NCI-H526 treated with DMSO at 0.1 percent for 48 hours (cell line): ENCODE data around the gene TGFBR1.

Experiments used
- DNase-seq: peaks from one replicate; lab custom pipeline; 2025; lab: John Stamatoyannopoulos, UW

The TGFBR1 gene

DNA sequence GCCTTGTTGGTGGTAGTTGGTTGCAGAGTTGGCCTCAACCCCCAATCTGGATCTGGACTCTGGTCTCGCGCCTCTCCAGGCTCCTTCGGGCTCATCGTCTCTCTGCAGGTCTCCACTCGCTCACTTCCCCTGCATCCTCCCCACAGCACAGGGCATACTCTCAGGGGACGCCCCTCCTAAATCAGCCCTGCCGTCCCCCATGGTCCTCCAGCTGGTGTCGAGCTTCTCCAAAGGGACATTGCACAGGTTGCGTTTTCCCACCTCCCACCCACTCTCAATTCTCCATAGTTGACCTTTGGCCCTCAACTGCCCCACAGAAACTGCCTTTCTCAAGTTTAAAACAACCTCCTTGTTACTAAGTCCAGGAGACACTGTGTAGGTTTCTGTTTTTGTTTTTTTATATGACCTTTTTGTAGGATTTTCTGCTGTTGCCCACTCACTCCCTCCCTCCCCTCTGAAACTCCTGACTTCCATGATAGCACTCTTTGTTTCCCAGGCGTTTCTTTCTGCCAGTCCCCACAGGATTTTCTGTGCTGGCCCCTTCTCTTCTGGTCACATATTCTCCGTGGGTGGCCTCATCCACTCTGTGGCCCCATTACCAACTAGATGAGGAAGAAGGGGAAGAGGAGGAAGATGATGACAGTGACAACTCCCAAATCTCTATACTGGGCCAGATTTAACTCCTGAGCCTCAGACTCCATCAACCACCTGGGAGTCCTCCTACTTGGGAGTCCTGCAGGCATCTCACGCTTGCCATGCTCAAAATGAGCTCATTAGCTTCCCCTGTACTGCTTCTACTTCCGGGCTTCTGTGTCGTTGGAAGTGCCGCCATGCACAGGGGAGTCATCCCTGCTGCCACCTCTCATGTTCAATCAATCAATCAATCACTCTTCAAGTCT lies 66.6 kb downstream of the TGFBR1 start:
- DNase-seq = no peak

DNA sequence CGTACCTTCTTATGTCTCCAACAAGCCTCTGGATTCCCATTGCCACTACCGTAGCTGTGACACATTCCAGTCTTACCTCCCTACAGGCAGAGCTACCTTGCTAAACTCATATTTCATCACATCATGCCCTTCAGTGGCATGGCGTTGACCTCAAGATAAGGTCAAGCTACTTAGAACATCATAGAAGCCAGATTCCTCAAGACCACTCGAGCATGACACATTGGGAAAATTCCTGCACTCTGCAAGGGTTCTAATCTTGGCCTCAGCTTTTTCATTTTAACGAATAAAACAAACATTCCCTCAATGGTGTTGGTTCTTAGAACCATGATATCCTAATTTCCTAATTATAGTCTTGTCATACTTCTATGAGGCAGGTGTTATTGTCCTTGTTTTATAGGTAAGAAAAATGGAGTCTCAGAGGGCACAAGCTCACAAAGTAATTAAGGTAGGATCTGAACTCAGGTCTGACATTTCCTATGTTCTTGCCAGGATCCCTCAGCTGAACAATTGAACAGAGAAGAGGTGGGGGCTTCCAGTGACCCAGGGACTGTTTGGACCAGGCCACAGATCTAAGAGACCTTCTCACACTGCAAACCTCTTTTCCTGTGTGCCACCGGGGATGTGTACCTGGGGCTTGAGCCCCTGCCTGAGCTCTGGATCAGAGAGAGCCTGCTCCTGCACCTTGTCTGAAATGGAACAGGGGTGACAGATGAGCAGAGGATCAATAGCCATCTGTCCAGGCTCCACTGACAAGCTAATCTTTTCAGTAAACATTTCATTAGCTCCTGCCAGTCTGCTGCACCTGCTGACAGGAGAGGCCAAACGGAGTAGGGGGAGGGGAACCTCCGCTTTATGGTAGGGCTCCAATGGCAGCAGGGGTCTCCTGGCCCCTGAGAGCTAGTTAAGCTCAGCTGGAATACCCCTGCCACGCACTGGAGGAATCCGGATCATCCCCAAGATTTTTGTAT lies 67.5 kb downstream of the TGFBR1 start:
- peak; percentile 48 for DNase-seq

DNA sequence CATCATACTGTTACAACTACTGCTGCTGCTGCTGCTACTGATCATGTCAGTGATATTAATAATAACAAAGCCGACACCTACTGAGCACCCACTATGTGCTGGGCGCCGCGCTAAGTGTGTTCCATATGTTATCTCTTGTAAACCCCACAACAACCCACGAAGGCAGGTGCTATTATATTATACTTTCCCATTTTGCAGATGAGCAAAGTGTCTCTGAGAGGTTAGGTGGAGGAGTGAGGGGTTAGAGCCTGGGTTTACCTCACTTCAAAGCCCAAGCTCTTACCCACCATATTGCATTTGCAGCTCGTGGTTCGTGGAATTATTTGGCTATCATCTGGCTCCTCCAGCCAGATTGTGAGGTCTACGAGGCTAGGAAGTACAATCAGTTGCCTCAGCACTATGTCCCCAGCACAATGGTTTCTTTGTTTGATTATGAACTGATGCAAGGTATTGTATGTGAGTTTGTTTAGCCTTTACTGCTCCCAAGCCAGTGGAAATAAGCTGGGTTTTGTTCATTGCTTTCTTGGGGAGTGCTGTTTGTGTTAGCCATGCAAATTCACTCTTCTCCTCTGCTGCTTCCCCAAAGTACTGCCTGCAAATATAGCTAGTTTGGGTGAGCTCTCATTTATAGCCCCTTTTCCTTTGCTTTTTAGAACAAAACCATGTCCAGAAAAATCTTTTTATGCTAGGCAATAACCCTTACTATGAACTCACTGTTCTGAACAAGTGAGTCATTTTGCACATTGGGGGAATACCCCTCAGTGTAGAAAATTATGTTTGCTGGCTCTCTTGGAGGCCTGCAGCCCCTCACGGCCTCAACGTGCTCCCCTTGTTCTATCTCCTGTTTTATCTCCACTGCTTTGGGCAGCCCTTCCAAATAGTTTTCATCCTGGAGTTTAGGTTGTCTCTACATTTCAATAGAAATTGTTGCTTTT lies 68.9 kb downstream of the TGFBR1 start:
- peak; percentile 93 for DNase-seq

DNA sequence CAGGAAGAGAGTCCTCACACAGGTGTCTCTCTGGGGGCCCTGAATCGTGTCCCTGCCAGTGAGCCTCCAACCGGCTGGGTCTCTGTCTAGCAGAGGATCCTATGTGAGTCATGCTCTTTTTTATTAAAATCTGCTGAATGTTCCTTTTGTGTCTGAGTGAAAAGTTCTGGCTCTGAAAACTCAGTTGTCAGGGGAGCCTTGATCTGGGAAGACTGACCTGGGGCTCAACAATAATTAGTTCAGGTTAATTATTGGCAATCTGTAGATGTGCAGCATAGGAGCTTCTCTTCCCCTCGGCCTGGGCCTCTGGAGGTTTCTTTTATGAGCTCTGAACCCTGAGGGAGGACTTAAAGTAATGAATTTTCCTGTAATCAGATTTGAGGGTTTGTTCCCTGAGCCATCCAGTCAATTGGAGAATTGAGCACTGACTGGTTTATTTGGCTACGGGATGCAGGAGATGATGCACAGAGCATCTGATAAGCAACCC lies 71.7 kb downstream of the TGFBR1 start:
- DNase-seq = no peak

DNA sequence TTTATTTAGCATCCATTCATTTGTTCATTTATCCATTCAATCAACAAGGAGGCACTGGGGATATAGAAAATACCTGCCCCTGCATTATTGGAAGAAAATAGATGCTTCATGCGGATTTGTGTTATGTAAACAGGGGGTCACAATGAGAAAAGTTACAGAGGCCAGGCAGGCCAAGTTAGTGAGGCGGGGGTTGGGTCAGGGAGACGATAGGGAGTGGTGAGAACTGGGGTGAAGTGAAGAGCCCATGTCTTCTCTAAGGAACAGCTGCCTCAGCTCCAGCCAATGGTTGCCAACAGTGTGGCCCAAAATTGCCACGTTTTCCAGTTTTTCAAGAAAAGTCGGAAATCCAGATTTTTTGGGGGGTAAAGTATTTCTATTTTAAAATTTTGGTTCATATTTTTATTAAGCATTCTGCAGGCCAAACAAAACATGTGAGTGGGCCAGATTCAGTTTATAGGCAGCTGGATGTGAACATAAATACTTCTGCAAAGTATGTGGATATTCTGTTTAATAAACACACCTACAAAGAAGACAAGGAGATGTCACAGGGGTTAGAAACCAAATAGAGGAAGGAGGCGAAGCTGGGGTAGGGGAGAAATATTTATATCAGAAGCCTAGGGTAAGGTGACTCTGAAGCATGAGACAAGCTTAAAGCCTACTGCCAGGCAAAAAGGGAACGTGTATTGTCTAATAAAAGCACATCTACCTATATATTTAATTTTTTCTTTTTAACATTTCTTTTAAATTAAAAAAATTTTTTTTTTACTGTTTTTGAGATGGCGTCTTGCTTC lies 72.9 kb downstream of the TGFBR1 start:
- DNase-seq = no peak

DNA sequence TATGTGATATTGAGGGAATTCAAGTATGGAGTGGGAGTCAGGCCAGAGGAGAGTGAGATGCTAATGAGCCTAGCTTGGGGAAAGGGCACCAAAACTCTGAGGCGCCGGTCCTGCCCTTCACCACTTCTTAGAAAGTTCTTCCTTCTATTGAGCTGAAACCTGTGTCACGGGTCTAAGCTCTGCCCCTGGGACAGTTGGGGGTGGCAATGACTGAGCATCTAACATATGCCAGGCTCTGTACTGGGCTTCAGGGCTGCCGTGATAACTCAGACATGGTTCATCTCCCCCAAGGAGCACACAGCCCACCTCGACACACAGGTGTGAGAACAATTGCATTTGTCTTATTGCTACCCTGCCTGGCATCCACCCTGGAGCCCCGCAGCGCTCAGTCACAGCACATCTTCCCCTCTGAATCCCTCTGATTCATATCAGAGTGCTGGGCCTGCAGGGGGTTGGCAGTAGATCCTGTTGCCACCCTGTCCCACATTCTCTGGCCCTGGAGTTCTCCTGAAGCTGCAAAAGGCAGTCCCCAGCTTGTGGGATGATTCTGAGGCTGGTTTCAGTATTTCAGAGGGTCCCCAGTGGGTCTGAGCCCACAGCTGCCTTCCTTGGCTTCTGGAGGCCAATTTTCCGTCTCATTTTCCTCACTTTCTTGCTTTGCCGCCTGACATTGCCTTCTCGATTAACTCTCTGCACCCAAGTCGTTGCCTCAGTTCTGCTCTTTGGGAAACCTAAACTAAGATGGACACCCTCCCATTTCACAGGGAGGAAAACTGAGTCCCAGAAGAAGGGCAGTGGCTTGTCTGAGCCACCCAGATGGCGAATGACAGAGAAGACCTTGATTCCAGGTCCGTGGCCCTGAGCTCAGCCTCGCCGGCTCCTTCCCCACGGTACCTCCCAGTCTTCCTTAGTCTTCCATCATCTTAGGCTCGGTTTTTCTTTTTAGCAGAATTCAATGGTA lies 74.3 kb downstream of the TGFBR1 start:
- no peak for DNase-seq

DNA sequence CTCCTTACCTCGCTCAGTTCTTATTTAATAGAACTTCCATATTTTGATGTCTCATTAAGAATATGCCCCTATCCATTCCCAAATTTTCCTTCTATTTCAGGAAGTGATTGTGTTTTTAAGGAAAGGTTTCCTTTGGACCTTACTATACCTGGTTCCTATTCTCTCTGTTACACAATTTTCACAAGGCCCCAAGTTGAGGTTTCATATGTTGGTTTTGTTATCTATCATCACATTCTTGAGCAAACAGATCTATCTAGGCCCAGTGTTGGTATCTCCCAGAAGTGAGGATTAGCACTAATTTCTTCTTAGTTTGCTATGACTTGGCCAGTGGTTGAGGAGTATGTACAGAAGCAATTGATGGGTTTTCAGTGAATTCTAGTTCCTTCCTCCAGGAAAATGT lies 75.3 kb downstream of the TGFBR1 start:
- DNase-seq = no peak

DNA sequence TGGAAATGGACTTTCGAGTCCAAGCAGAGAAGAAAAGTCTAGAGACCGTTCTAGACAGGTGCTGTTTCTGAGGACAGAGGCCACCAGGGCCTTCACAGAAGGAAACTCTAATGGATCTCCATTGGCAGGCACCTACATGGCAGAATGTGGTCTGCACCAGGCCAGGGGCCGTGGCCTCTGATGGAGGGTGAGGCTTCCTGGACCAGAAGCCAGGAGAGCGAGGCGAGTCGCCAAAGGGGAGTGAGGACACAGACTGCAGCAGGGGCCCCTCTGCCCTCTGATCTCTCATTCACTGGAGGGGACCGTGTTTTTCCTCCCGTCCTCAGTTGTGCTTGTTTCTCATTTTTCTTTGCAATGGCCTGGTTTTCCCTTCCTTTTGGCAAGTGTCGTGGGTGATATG lies 75.7 kb downstream of the TGFBR1 start:
- no peak for DNase-seq

DNA sequence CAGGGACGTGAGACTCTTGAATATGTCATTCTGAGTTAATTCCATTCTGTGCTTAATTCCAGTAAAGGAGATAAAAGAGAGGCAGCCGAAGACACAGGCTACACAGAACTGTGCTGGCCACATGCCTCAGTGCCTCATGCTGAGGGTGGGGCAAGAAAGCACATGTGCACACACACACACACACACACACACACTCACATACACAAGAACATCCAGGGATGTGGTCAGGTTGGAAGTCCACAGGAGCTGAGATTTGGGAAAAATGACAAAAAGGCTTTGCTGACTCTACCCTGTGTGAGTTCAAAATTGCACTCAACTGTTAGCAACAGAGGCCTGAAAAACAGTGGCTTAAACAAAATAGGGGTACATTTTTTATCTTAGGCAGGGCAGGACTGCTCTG lies 76.3 kb downstream of the TGFBR1 start:
- DNase-seq = no peak

DNA sequence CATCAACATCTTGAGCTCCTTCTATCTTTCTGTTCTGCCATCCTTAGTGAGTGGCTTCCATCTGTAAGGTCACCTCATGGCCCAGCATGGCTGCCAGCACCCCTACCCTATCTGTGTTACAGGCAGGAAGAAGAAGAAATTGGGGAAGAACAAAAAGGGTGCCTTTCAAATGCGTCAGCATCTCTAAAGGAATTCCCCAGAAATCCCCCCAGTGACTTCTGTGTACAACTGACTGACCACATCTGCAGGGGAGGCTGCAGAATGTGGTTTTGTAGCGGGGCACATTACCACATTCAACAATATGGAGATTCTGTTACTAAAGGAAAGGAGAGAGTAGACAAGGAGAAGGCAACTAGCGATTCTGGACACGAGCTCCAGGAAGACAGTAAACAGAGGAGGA lies 76.7 kb downstream of the TGFBR1 start:
- no peak for DNase-seq

DNA sequence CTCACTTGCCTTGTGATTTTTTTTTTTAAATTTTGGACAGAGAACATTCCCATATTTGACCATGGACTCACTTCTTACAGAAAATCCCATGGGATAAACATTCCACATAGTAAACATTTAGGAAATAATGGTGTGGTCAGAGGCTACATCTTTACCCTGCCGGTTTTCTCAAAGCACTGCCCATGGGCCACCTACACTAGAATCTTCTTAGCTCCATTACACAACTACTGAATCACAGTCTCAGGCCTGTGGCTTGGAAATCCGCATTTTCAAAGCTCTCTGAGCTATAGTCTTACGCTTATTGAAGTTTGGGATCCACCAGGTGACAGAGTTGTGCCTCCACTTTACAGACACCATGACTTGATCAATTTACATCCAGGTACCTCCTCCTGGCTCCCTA lies 77.4 kb downstream of the TGFBR1 start:
- DNase-seq = no peak

DNA sequence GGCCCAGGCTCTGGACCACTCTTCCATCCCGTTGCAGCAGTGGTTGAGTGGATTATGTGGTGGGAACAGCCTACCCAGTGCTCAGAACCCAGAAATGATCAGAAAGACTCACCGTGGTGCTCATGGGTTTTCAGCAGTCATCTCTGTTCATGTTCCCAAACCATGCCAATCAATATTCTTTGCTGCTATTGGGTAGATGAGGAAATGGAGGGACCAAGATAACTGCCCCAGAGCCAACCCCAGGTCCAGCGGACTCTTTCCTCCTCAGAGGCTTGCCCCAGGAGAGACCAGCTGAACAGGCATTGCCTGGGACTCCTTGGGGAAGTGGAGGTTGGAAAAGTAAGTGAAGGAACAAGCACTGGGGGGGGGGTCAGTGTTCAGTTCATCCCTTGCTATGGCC lies 78.7 kb downstream of the TGFBR1 start:
- DNase-seq = no peak

DNA sequence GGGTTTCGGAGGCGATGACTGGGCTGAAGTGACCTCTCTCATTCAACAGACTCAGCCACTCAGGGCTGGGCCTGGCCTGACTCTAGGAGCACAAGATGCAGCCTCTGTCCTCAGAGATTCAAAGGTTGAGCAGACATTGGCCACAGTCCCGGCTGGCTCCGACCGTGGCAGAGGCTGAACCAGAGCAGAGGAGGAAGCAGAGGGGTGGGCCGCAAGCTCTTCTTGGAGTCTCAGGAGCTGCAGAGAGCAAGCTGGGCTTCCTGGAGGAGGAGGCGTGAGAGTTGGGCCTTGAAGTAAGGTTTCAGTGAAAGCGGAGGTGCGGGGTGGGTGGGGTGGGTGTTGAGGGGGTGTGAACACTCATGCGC lies 79.2 kb downstream of the TGFBR1 start:
- no peak for DNase-seq

DNA sequence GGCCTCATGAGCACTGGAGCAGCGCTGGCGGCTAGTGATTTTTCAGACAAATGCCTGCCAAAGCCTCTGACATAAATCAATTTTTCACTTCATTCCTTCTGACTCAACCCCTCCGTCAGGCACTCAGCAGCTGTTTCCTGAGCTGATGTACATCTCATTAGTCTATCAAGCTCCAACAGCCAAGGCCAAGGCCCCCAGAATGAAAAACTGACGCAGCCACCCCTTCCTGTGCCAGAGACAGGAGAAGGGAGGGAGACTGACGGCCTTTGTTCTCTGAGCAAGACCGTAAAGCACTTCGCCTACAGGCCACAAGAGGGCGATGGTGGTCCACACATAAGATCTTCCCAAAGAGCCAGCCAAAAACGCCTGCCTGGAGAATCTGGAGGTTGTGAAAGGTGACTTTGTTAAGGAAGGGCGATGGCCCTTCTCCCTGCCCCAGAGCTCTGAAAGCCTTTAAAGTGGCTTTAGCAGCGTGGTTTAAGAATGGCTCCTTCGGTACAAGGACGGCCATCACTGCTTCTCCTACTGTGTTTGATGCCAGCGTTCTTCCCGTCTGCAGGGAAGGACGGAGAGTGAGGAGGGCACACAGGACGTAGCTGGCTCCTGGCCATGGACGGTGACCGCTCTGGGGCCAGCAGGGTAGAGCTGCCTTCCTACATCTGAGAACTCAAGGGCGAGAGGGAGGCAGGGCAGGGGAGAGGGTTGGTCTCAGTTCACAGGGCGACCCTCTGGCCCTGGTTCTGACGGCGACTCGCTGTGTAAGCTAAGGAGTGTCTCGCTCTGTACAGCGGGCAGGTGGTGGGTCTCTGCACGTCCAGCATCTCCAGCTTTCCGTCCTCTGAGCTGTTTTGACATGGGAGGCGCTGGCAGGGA lies 79.8 kb downstream of the TGFBR1 start:
- peak; percentile 39 for DNase-seq

DNA sequence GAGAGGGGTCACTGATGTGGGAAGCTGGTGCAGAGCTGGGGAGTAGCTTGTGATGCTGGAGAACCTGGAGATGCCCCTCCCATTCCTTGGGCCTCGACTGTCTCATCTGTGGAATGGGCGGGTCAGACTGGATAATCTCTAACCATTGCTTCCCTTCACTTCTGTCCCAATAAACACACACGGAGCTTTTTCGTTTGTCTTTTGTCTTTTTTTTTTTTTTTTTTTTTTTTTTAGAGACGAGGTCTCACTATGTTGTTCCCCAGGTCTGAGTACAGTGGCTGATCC lies 80.4 kb downstream of the TGFBR1 start:
- DNase-seq = no peak

DNA sequence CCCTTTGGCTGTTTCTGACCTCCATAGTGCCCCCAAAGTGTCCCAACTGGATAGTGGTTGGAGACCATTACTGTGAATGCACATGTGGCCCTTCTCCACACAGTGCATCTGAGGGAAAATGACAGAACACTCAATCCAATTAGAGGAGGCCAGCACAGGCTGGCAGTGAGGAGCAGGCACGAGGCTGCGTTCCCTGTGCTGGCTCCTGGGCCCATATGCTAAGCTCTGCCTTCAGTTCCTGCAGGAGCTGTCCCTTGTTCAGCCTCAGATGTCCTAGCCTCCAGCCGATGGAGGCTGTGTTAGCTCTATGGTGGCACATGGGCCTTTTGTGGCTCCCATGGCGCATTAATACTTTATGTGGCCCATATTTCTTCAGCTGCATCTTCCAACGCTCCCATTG lies 81.0 kb downstream of the TGFBR1 start:
- no peak for DNase-seq

DNA sequence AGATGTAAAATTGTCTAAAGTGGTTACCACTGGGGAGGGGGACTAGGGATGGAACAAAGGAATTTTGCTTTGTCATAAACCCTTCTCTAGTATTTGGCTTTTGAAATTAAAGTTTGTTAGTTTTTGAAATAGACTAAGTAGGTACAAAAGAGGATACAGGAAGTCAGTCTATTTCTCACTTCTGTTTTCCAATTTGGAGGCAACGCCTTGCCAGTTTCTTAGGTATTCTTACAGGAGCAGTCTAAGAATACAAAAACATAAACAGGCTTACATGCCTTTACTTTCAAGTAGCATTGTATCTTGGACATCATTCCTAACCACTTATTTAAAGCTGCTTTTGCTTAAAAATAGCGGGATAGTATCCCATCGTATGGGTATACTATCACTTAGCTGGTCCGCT lies 82.4 kb downstream of the TGFBR1 start:
- DNase-seq = no peak

DNA sequence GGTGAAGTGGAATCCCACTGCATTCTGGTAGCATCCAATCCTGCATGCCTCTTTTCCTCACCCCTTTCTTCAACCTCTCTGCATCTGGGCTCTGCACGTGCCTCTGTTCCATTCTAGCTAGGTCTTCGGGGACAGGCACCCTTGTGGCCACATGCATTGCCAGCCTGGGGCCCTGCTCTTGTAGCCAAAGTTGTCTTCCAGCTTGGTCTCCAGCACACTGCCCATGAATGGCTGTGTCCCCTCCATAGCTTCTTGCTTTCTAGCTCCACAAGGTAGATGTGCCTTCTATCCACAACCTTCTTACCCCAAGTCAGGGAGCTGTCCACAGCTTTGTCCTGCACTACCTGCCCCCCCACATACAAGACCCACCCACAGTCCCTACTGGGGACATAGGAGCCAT lies 84.3 kb downstream of the TGFBR1 start:
- DNase-seq = no peak
